Measurements from ENCODE around the gene HNRNPA3. TPM values are rescaled to one million over a fixed set of nuclear protein-coding genes. Genes with fewer than 3 reads are reported as not detected.
"Not testable (repeated sequence)": the region's sequence is repeated elsewhere in the genome, so short reads cannot be mapped to it uniquely, and the experiment has no call there.

Gene HNRNPA3
- total RNA-seq, 1 donor from 2014 or later: 107 TPM

- Histone ChIP-seq H3K9me3 (ENCODE audit: low read depth) (no peaks in the 10 kb centered on the region), H3F3A (ENCODE audit: low read depth) (no peaks in the 10 kb centered on the region), H3K79me2 (ENCODE audit: low read depth) (no peaks in the 10 kb centered on the region), H2AFZ (replicated peaks) (no peak overlapping the region), H3K4me2 (no peak overlapping the region), H3K36me3 (no peaks in the 10 kb centered on the region), H3K4me3 (no peak overlapping the region), H3K9ac (no peak overlapping the region), H3K4me1 (no peaks in the 10 kb centered on the region), H3K27me3 (no peaks in the 10 kb centered on the region), H4K20me1 (ENCODE audit: low read depth) (no peaks in the 10 kb centered on the region), H3K27ac (no peak overlapping the region)
- H3K9me3 Mint-ChIP-seq: no peaks in the 10 kb centered on the region
- H3K4me1 Mint-ChIP-seq: no peaks in the 10 kb centered on the region
- no peak overlapping the region for H3K4me3 Mint-ChIP-seq
- H3K27ac Mint-ChIP-seq: no peak overlapping the region
- DNase-seq (ENCODE audit: low spot score): no peak
- no peaks in the 10 kb centered on the region for H3K36me3 Mint-ChIP-seq
- peaks cover under 1% of the 10 kb centered on the region for H3K27me3 Mint-ChIP-seq (ENCODE audit: insufficient read depth, low read depth)
- TF ChIP-seq CTCF (IDR thresholded peaks at IDR 0.05) (no peak), EZH2 (IDR thresholded peaks at IDR 0.05) (no peak), EZH2phosphoT487 (IDR thresholded peaks at IDR 0.05) (no peak)
These were observed 32.2 kb upstream of the HNRNPA3 start for GRCh38 chr2:177180269-177181000.

GRCh38 chr2:177183860-177184259, 28.7 kb upstream of the HNRNPA3 start:
- Mint-ChIP-seq H3K4me3 (no peak overlapping the region), H3K36me3 (no peaks in the 10 kb centered on the region), H3K27me3 (ENCODE audit: insufficient read depth, low read depth) (no peaks in the 10 kb centered on the region), H3K27ac (no peak overlapping the region), H3K9me3 (no peaks in the 10 kb centered on the region), H3K4me1 (peaks cover 11% of the 10 kb centered on the region)
- no peaks in the 10 kb centered on the region for H3K27me3 ChIP-seq
- H3K4me2 ChIP-seq: no peak overlapping the region
- no peak overlapping the region for H2AFZ ChIP-seq (replicated peaks)
- no peak for DNase-seq (ENCODE audit: low spot score)
- no peak overlapping the region for H3K27ac ChIP-seq
- H3K4me3 ChIP-seq: no peak overlapping the region
- TF ChIP-seq CTCF (IDR thresholded peaks at IDR 0.05) (no peak), EZH2 (IDR thresholded peaks at IDR 0.05) (no peak), EZH2phosphoT487 (IDR thresholded peaks at IDR 0.05) (no peak)
- H3K79me2 ChIP-seq (ENCODE audit: low read depth): no peaks in the 10 kb centered on the region
- no peaks in the 10 kb centered on the region for H4K20me1 ChIP-seq (ENCODE audit: low read depth)
- no peak overlapping the region for H3K9ac ChIP-seq
- no peaks in the 10 kb centered on the region for H3K36me3 ChIP-seq
- H3K4me1 ChIP-seq: no peaks in the 10 kb centered on the region
- H3F3A ChIP-seq (ENCODE audit: low read depth): no peaks in the 10 kb centered on the region
- no peaks in the 10 kb centered on the region for H3K9me3 ChIP-seq (ENCODE audit: low read depth)

- H3K9ac ChIP-seq: no peak overlapping the region
- H3K4me1 ChIP-seq: no peaks in the 10 kb centered on the region
- no peak for DNase-seq (ENCODE audit: low spot score)
- Mint-ChIP-seq H3K27ac (no peak overlapping the region), H3K27me3 (ENCODE audit: insufficient read depth, low read depth) (no peaks in the 10 kb centered on the region), H3K9me3 (no peaks in the 10 kb centered on the region), H3K36me3 (no peaks in the 10 kb centered on the region), H3K4me3 (no peak overlapping the region), H3K4me1 (peaks cover 11% of the 10 kb centered on the region)
- H3K9me3 ChIP-seq (ENCODE audit: low read depth): no peaks in the 10 kb centered on the region
- H2AFZ ChIP-seq (replicated peaks): no peak overlapping the region
- no peaks in the 10 kb centered on the region for H3K79me2 ChIP-seq (ENCODE audit: low read depth)
- no peak overlapping the region for H3K27ac ChIP-seq
- no peak overlapping the region for H3K4me3 ChIP-seq
- H3K36me3 ChIP-seq: no peaks in the 10 kb centered on the region
- no peaks in the 10 kb centered on the region for H3K27me3 ChIP-seq
- H3K4me2 ChIP-seq: no peak overlapping the region
- H4K20me1 ChIP-seq (ENCODE audit: low read depth): no peaks in the 10 kb centered on the region
- H3F3A ChIP-seq (ENCODE audit: low read depth): no peaks in the 10 kb centered on the region
- TF ChIP-seq EZH2phosphoT487 (IDR thresholded peaks at IDR 0.05): no peak
- TF ChIP-seq EZH2 (IDR thresholded peaks at IDR 0.05): no peak
- no peak for TF ChIP-seq CTCF (IDR thresholded peaks at IDR 0.05)
These were observed 28.0 kb upstream of the HNRNPA3 start for GRCh38 chr2:177184606-177185005.

GRCh38 chr2:177186038-177186437, 26.6 kb upstream of the HNRNPA3 start:
- not testable (repeated sequence) for H3K79me2 ChIP-seq (ENCODE audit: low read depth); H3F3A ChIP-seq (ENCODE audit: low read depth); H3K4me3 Mint-ChIP-seq; H3K9me3 ChIP-seq (ENCODE audit: low read depth); H3K27me3 Mint-ChIP-seq (ENCODE audit: insufficient read depth, low read depth); H3K4me2 ChIP-seq; H3K27me3 ChIP-seq; H3K27ac Mint-ChIP-seq; DNase-seq (ENCODE audit: low spot score); H3K9me3 Mint-ChIP-seq; H3K9ac ChIP-seq; H3K36me3 ChIP-seq; H3K4me3 ChIP-seq; H3K36me3 Mint-ChIP-seq; H2AFZ ChIP-seq (replicated peaks); H4K20me1 ChIP-seq (ENCODE audit: low read depth); H3K4me1 ChIP-seq; H3K27ac ChIP-seq
- H3K4me1 Mint-ChIP-seq: peaks cover 11% of the 10 kb centered on the region
